B cell (primary cell): ENCODE data around the gene KRT38.

Experiments used
- CTCF ChIP-seq: fragments of 200-600 bp; IDR thresholded peaks from one replicate; pipeline ENCODE4 v1.8.0; 2022; ENCODE audit warnings: antibody characterized with exemption, mild to moderate bottlenecking
- EZH2 ChIP-seq: IDR thresholded peaks from 2 replicates; pipeline ENCODE4 v1.6.1; 2012; ENCODE audit warnings: borderline replicate concordance, low read depth, mild to moderate bottlenecking, moderate library complexity, low read length; ENCODE audit not compliant: insufficient read depth, poor library complexity, severe bottlenecking

GRCh38 chr17:41386227-41386626 lies 54.6 kb downstream of the KRT38 start:
- TF ChIP-seq CTCF (no peak), EZH2 (no peak)
